ENCODE results near the gene PITPNC1. TPM values are rescaled to one million over a fixed set of nuclear protein-coding genes. Genes with fewer than 3 reads are reported as not detected.
"Not testable (repeated sequence)": the region's sequence is repeated elsewhere in the genome, so short reads cannot be mapped to it uniquely, and the experiment has no call there.

The PITPNC1 gene
- polyA plus RNA-seq, 4 donors: 20.0 to 23.7 (median 20.5) TPM

DNA sequence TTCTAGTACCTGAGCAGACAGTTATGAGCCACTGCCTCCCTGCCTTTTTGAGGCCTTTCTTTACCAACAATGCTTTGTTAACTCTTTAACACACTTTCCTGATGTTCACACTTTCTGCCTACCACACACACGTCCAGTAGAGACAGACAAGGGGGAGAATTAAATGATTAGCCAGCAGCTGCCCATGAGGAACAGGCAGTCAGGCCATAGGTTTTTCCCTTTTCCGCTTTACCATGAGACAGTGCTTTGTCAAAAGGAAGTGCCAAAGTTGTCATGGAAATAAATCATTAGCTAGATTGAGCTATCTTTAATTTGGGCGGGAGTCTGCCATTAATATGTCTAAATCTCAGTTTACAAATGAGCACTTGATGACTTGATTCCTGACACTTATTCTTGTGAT lies 102.1 kb downstream of the PITPNC1 start:
- no peak for DNase-seq (ENCODE audit: low read depth in 4 of 4, low spot score in 2 of 4)

DNA sequence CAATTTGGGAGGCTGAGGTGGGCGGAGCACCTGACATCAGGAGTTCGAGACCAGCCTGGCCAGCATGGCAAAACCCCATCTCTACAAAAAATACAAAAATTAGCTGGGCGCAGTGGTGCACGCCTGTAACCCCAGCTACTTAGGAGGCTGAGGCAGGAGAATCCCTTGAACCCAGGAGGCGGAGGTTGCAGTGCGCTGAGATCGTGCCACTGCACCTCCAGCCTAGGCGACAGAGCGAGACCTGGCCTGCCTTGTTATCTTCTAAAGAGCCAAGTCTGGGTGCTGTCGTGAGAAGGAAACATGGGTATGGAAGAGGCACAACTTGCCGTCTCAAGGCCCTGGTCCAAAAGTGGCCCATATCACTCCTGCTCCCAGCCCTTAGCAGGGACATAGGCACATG lies 103.9 kb downstream of the PITPNC1 start:
- not testable (repeated sequence) for DNase-seq (ENCODE audit: low read depth in 4 of 4, low spot score in 2 of 4)

DNA sequence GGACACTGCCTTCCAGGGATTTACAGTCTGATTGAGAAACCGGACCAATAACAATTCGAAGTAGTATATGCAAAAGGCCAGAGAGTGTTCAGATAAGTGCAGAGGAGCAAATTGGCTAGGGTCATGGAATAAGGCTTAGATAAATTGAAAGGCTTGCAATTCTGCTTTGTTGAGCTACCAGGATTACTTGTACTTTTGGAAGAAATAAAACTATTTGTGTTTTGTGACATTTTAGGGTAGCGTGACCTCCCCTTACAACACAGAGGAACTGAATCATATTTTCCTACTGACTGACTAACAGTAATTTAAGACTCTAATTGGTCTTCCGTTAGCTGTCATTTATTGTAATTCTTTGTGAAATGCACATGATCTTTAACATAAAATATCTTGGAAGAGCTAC lies 104.7 kb downstream of the PITPNC1 start:
- no peak for DNase-seq (ENCODE audit: low read depth in 4 of 4, low spot score in 2 of 4)

DNA sequence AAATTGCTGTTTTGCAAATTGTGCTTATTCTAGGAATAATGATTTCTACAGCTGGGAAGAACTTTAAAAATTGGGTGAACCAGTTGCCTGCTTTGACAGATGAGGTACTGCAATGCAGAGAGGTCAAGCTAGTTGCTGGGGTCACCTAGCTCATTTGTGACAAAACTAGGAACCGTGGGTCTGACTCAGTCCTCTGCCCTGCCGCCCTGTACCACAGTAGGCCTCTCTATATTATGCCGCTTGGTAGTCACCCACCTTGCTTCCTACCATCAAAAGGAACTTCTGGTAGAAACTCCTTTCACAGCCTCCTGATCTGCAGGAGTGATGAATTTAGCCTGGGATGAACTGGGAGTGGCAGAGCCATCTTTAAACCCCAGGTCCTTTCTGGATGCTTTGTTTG lies 105.7 kb downstream of the PITPNC1 start:
- DNase-seq (ENCODE audit: low read depth in 4 of 4, low spot score in 2 of 4): no peak

DNA sequence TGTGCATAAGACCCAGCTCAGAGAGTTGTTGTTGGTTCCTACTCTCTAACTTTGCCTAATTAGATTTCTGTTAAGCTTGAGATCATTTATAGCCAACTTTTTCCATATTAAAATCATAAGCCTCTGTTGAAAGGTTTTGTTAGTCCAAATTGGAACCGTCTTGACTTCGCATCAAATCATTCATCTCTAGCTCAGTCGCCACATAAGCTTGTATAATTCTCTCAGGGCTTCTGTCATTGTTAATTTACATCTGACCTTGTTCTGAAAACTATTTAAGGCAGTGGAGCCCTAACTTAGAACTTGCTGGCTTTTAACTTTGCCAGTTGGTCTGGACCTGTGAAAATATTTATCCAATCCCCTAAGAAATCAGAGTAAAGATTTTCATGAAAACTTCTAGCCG lies 107.2 kb downstream of the PITPNC1 start:
- DNase-seq (ENCODE audit: low read depth in 4 of 4, low spot score in 2 of 4): no peak

DNA sequence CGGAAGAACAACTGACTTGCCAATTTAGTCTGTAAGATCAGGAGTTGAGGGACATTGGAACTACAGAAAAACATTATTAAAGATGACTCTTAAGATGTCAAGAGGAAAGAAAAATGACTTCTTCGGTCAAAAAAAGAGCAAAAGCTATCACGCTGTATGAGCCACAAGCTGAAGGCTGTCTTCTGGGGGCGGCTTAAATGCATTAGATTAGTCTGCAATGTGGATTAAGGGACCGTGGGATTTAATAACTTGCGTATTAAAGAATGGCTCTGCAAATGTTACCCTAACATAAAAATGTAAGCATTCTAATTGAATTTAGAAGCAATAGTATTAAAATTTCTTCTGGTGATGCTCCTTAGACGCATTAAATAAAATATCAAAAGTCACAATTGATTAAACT lies 108.6 kb downstream of the PITPNC1 start:
- no peak for DNase-seq (ENCODE audit: low read depth in 4 of 4, low spot score in 2 of 4)

DNA sequence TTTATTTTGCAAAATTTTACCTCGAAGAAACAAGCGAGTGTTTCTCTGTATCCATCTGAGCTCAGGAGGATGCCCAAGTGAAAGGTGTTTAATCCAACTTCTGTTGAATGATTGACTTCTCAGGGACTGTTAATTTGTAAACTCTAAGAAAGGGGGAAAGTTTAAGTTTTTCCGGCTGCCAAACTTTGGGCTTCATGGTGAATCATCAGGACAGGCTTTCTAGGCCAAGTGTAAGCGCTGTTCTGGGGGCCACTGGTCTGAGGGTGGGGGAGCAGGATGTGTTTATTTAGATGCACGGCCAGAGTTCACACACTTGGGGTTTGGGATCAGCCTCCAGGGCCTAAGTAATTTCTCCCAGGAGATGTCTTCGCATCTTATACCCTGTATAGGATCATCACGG lies 110.4 kb downstream of the PITPNC1 start:
- DNase-seq (ENCODE audit: low read depth in 4 of 4, low spot score in 2 of 4): no peak

DNA sequence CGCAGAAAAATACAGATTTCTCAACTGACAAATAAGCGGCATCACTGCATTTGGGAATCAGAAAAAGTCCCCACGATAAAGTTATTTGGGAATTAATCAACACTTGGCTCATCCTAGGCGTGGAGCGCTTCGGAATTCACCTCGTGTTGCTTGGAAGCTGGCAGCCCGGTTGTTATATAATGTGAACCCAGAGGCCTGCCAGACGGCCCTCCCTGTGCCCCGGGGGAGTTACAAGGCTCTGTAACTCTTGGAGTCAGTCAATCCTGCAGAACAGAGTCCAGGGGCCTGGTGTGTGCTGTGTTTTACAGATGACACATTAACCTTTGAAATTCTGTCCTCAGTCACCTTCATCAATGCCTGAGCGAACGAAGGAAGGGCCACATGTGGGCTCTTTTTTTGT lies 111.1 kb downstream of the PITPNC1 start:
- no peak for DNase-seq (ENCODE audit: low read depth in 4 of 4, low spot score in 2 of 4)

DNA sequence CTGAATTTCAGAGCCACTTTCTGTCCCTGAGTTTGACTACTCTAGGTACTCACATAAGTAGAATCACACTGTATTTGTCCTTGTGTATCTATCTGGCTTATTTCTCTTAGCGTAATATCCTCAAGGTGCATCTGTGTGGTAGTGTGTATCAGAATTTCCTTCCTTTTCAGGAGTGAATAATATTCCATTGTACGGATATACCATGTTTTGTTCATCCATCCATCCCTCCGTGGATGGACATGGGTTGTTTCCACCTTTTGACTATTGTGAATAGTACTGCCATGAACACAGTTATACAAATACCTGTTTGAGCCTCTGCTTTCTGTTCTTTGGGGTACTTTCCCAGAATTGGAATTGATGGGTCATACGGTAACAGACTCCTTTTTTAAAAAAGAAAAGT lies 111.7 kb downstream of the PITPNC1 start:
- no peak for DNase-seq (ENCODE audit: low read depth in 4 of 4, low spot score in 2 of 4)

DNA sequence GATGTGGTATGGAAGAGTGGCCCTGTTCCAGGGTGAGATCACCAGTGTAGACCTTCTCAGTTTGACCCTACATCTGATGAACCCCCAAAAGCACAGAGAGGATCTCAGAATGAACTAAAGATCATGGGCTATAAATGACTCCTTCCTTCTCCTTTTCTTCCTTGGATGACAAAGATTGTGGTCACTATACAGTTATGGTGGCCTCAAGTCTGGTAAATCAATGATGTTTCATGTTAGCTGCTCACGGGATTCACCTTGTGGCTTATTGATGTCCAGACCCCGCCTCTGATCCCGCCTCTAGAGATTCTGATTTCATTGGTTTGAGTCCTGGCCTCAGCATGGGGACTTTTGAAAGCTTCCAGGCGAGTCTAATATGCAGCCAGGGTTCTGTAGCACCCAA lies 112.2 kb downstream of the PITPNC1 start:
- DNase-seq (ENCODE audit: low read depth in 4 of 4, low spot score in 2 of 4): no peak

DNA sequence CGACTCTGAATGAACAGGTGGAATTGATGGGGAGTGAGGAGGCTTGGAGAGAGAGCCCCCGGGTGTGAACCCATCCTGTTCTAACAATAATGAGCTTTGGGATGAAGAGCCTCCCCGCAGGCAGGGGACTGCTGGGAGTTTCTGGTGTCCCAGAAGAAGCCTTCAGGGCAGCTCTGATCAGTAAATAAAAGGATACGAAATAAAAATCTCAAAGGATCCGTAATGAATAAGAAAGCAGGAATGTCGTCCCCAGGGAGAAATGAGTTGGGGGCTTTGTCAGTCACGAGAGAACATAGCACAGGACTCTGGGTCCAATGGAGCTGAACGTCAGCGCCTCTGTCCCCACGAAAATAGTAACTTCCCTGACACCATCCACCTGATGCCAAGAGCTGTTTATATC lies 113.4 kb downstream of the PITPNC1 start:
- DNase-seq (ENCODE audit: low read depth in 4 of 4, low spot score in 2 of 4): no peak

DNA sequence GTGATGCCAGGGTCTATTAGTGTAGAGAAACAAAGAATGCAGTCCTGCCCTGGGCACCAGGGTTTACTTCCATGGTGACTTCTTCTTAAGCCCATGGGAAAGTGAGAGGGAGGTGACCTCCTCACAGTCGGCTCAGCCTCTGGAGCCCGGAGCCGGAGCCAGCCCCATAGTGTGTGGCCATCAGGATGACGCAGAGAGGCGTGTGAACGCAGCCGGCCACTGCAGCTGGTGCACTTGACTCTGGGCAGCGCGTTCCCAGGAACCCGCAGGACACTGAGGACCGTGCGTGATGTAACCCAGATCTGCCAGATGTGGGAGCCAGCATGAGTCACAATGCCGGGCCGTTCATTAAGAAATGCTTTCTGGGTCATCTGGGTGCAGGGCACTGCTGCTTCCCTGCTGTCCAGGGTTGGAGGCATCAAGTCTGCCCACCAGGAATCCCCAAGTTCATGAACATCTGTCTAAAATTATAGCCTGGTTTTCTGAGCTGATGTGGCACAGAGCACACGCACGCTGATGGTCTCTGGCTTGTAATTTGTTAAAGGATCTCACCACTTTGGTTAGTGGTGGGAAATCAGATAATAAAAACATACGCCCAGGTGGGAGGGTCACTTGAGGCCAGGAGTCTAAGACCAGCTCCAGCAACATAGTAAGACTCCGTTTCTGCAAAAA lies 114.1 kb downstream of the PITPNC1 start:
- no peak for DNase-seq (ENCODE audit: low read depth in 4 of 4, low spot score in 2 of 4)

DNA sequence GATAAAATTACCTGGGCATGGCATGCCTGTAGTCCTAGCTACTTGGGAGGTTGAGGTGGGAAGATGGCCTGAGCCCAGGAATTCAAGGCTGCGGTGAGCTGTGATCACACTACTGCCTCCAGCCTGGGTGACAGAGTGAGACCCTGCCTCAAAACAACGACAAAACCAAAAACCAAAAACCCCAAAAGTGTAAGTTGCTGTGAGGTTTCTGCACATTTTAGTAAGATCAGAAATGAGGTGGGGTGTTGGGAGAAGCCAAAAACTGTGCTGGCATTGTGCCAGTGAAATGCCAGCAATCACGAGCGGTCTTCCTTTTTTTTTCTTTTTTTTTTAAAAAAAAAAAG lies 114.6 kb downstream of the PITPNC1 start:
- DNase-seq (ENCODE audit: low read depth in 4 of 4, low spot score in 2 of 4): no peak

DNA sequence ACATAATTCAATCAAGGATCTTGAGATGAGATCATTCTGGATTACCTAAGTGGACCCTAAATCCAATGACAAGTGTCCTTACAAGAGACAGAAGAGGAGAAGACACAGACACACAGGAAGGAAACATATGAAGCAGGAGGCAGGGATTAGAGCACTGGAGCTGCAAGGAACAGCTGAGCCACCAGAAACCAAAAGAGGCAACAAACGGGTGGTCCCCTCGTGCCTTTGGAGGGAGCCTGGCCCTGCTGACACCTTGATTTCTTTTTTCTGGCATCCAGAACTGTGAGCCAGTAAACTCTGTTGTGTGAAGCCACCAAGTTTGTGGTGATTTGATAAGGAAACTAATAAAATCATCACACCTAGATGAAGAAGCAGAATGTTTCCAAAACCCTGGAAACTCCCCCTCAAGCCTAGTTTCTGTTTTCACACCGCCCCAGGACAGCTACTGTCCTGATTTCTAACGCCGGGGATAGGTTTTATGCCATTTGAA lies 115.2 kb downstream of the PITPNC1 start:
- DNase-seq (ENCODE audit: low read depth in 4 of 4, low spot score in 2 of 4): no peak

DNA sequence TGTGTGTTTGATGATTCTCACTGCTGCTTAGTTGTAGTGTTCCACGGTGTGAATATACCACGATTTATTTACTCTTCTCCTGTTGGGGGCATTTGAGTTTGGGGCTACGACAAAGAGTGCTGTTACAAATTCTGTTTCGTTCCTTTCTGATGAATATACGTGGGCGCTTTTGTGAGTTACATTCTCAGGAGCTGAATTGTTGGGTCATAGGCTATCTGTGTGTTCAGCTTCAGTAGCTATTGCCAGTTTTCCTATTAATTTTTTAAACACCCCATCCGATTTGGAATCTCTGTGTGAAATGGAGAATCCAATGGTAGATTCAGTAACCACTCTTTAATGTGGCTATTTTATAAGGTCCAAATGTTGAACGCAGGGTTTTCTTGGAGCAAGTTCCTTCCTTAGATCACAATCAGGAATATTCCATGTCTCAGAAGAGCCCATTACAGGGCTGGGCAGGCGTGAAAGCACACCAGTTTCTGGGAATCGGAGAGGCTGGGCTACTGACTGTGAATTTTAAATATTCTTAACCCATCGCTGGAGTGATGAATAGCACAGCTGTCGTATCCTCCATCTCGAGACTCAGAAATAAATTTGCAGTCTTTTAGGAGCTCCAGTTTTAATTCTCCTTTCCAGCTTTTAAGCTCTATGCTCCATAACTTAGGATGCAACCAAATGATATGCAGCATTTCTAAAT lies 115.9 kb downstream of the PITPNC1 start:
- DNase-seq (ENCODE audit: low read depth in 4 of 4, low spot score in 2 of 4): no peak

DNA sequence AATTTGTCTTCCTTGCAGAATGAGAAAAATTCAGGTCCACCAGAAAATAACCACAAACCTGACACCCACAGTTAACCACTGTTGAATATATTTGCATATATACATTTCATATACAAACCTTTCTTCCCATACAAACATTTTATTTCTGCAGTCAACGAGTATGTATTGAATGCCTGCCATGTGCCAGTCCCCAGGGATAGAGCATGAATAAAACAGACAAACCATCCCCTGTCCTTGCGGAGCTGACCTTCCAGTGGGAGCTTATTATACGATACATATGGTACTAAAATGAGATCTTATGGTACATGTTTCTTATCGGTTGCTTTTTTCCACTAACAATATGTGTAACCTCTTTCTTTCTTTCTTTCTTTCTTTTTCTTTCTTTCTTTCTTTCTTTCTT lies 116.7 kb downstream of the PITPNC1 start:
- DNase-seq (ENCODE audit: low read depth in 4 of 4, low spot score in 2 of 4): no peak

DNA sequence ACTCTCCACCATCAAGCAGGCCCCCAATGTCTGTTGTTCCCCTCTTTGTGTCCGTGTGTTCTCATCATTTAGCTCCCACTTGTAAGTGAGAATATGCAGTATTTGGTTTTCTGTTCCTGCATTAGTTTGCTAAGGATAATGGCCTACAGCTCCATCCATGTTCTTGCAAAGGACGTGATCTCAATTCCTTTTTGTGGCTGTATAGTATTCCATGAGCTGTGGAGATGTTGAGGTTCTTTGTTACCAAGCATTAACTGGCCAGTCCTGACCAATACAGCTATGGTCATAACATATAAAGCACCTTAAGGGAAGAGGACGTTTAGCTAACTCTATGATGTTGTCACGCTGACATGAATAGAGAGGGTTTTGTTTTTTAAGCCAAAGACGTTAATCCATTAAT lies 118.5 kb downstream of the PITPNC1 start:
- DNase-seq (ENCODE audit: low read depth in 4 of 4, low spot score in 2 of 4): not testable (repeated sequence)

DNA sequence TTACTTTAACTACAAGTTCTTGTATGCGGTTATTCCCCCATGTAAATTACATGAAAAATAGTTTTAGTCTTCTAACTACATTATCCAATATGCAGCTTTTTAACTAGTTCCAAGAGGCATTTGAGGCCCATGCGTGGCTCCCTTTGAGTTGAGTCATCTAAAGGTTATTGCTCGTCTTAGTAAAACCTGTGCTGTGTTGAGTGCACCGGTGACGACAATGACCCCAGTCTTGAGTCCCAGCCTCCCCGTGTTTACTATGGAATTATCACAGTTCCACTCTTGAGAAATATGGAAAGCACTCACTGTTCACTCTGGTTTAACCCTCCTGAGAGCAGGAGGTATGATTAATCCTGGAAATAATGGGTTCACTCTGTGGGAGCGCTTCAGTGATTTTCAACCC lies 119.2 kb downstream of the PITPNC1 start:
- DNase-seq (ENCODE audit: low read depth in 4 of 4, low spot score in 2 of 4): no peak

DNA sequence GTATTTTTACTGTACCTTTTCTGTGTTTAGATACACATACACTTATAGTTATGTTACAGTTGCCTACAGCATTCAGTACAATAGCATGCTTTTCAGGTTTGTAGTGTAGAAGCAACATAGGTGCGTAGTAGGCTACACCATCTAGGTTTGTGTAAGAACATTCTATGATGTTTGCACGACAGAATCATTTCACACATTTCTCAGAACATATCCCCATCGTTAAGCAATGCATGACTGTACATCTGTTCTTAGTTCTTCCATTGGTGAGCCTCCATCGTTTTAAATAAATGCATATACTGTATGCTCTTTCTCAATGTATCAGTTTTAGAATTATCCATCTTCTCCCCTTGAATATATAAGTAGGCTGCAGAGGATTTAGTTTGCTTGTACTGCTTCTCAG lies 122.6 kb downstream of the PITPNC1 start:
- DNase-seq (ENCODE audit: low read depth in 4 of 4, low spot score in 2 of 4): no peak

DNA sequence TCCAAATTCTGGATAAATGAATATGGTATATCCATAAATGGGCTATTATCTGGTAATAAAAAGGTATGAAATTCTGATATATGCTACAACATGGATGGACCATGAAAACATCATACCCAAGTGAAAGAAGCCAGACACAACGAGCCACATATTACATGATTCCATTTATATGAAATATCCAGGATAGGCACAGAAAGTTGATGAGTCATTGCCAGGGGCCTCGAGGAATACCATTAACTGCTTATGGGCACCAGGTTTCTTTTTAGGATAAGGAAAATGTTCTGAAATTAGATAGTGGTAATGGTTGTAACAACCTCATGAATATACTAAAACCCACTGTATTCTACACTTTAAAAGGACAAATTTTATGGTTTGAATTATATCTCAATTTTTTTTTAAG lies 123.2 kb downstream of the PITPNC1 start:
- DNase-seq (ENCODE audit: low read depth in 4 of 4, low spot score in 2 of 4): no peak

DNA sequence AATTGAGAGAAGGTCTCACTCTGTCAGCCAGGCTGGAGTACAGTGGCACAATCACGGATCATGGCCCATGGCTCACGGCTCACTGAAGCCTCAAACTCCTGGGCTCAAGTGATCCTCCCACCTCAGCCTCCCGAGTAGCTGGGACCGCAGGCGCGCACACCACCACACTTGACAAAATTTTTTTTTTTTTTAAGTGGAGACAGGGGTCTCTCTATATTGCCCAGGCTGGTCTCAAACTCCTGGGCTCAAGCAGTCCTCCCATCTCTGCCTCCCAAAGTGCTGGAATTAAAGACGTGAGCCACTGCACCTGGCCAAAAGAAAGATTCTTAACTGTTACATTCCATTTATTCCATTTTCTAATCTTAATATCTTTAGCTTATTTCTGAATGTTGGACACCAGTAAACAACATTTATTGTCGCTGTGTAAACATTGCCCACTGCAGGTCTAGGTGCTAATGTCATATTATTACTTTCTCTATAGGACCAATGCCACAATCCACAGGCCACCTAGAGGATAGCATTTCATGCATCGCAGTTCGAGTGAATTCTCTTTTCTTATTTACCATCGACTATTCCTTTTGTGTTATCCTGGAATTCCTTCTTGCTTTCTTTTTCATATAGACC lies 123.7 kb downstream of the PITPNC1 start:
- no peak for DNase-seq (ENCODE audit: low read depth in 4 of 4, low spot score in 2 of 4)

DNA sequence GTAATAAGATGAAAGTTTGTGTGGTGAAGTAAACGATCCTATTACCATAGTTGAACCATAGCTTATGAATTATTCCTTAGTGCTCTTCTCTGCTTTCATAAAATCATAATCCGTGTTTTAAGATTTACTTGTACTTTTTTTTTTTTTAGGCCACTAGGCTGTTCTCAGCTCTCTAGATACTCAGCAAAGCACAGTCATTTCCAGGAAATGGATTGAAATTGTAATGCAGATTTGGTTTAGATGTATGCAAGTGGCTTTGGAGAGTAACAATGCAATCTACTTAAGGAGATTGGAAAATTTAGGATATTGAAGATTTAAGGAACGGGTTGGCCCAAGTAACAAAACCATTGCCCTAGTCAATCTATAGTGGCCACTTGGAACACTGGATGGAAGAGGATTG lies 125.1 kb downstream of the PITPNC1 start:
- DNase-seq (ENCODE audit: low read depth in 4 of 4, low spot score in 2 of 4): no peak

Measured in left renal cortex interstitium (tissue), 4 donors.